Measurements from ENCODE around the gene HRAS. TPM values are rescaled to one million over a fixed set of nuclear protein-coding genes. Genes with fewer than 3 reads are reported as not detected.
"Not testable (repeated sequence)": the region's sequence is repeated elsewhere in the genome, so short reads cannot be mapped to it uniquely, and the experiment has no call there.

HRAS gene
- 27.0 TPM for total RNA-seq

DNA sequence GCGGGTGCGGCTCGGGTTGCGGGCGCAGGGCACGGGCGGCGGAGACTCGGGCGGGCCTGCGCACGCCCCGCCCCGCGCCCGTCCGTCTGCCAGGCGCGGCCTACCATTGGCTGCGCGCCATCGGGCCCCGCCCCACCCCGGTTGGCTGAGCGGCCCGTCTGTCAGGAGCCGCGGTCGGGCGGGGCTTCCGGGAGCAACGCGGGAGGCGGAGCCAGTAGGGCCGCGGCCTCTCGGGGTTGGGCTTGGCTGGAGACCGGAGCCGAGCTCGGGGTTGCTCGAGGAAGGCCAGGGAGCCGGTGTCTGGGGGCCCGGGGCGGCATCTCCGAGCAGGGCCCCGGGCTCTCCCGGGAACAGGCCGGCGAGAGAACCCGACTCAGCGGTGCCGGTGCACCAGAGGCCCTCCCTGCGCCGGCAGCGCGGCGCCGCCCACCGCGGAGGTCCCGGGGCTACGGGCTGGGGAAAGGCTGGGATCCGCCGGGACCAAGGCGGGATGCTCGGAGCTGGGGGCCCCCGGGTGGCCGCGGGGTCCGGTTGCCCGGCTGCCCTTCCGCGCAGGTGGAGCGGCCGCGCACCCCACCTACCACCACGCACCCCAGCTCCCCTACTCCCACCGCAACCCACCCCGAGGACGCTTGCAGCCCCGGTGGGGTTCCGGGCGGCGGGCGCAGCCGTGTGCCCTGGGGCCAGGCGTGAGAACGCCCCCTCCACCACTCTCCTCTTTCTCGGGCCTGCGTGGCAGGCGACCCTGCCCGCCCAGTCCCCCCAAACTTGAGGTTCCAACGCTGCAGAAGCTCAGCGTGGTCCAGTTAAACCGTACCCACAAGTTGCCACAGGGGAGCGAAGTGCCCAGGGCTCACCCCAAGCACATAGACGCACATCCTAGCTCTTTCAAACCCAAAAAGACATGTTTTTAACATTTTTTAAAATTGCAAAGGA lies at the start of gene HRAS:
Gene HRAS, minus strand, starts transcription at position 58 of the 936 bp plus-strand sequence.
- DNase-seq: peak; percentile 93

- DNase-seq: no peak
Measured at GRCh38 chr11:584287-584686, 48.9 kb upstream of the HRAS start.

GRCh38 chr11:581752-582151 lies 46.4 kb upstream of the HRAS start:
- DNase-seq: peak; percentile 38

DNA sequence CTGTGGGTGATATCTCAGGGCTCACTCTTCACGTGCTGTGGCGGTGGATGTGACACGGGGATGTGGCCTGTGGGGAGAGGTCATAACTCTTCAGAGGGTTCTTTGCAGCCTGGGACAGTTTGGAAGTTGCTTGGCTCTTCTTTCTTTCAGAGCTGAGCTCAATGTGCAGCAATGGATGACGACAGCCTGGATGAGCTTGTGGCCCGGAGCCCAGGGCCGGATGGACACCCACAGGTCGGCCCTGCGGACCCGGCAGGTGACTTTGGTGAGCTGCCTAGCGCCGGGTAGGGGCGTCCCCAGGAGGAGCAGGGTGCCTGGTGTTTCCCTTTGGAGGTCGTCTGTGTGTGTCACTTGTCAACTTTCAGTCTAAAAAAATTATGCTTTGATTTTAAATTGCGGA lies 46.0 kb upstream of the HRAS start:
- DNase-seq: no peak

DNA sequence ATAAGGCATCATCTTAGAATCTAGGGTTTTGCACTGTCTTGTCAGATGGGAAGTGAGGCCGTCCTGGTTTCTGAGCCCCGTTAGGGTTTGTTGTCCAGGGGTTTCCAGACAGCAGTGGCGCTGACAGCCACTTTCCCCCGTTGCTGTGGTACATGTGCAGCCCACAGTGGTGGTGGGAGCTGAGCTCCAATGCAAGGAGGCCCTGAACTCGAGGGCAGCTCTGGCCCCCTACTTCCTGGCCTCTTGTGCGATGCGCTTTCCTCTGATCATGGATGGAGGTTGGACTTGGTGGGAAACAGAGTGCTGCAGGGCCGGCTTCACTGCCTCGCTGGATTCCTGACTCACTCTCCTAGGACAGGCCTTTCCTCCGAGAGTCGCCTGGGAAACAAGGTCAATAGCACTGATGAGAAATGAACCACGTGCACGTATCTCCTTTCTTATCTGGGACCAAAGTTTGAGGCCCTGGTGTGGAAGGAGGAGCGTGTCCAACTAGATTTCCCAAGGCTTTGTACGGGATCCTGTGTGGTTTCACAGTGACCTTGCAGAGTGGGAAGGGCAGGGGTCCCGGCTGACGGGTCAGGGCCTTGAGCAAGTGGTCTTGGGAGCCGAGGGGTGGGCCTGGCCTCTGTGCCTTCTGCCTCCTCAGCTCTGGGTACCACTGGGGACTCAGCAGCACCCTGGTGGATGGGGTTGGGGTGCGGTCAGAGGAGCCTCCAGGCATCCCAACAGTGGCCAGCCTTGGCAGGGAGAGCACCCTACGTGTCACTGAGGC lies 44.6 kb upstream of the HRAS start:
- DNase-seq: no peak

DNA sequence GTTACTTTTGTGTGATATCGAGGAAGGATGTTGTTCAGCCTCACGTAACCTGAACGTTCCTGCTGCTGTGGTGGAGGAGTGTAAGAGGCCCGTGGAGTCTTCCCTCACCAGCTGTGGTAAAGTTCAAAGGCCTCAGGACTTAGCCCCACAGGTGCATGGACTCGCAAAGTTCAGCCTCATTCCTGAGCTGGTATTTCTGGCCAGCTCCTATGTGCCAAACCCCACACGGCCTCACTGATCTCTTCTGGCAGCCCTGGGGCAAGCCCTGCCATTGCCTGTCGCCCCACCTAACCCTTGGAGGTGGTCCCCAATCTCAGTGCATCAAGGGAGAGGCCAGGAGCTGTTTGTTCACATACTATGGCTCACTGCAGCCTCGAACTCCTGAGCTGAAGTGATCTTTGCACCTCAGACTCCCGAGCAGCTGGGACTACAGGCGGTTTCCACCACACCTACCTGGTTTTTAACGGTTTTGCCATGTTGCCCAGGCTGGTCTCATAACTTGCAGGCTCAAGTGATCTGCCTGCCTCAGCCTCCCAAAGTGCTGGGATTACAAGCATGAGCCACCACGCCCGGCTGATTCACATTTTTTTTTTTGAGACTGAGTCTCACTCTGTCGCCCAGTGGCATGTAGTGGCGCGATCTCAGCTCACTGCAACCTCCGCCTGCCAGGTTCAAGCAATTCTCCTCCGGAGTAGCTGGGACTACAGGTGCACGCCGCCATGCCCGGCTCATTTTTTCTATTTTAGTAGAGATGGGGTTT lies 43.1 kb upstream of the HRAS start:
- DNase-seq: no peak

DNA sequence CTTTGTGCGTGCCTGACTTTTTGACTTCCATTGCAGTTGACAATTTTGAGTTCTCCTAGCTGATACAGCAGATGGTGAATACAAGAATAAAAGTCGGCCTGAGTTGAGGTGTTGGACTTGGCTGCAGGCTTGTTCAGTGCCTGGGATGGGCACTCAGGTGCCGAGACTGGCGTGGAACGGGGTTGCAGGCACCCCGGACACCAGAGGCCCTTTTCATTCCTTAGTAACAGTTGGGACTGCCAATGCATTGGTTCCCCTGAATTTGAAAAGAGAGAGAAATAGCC lies 42.2 kb upstream of the HRAS start:
- no peak for DNase-seq

GRCh38 chr11:576811-577610 lies 41.6 kb upstream of the HRAS start:
- no peak for DNase-seq

GRCh38 chr11:575996-576768 lies 40.8 kb upstream of the HRAS start, which contains the start of gene PHRF1:
Gene PHRF1, plus strand, starts transcription at chr11:576470. Its CDS starts 5,043 bp downstream, at chr11:581513.
- DNase-seq: peak; percentile 93

DNA sequence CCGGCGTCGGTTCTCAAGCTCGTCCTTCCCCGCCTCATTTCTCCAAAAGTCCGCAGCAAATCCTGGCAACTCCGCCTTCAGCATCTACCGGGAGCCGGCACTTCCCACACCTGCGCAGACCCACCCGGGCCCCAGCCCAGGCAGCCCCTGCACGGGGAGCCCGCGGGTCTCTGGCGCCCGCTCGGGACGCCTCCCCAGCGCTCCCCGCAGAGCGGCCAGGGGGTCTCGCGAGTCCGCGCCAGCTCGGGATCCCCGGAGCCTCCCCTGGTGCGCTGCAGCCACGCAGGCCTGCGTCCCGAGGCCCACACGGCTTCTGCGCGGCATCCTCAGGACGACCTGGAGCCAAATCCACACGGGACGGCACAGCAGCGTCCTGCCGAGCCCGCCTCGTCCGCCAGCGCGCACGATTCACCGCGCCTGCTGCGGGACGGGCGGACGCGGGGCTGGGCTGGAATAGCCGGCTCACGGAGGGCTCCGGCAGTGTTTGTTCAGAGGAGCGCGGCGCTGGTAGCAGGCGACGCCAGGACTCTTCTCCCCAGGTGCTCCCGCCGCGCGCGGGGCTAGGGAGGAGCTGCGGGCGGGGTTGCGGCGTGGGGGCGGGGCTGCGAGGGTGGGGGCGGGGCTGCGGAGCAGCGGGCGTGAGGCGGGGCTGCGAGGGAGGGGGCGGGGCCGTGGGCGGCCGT lies 40.1 kb upstream of the HRAS start:
- DNase-seq: no peak

DNA sequence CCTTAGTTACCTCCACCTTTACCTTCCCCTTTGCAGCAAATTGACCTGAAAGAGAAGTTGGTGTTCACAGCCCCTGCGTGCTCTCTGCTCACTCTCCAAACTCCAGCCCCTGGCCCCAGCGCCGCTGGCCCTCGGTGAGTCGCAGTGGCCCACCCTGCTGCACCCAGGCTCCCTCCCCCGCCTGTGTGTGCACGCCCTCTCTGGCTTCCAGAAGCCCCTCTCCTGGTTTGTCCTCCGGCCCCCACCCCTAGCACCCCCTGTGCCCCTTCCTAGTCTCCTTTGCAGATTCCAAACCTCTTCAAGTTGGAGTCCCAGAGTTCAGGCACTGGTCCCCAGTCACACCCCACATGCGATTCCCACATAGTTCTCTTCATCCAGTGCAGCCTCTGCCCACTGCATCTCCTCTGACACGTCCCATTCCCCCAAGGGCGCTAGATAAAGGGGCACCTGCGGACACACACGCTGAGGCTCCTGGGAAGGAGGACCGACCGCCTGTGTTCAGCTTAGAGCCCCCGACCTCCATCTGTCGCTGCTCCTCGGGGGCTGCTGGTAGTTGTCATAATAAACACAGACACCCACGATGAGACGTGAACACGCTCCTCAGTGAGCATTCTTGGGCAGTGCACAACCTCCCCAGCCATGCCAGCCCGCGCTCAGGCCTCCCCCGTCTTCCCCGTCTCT lies 39.4 kb upstream of the HRAS start:
- DNase-seq: no peak

- not testable (repeated sequence) for DNase-seq
Measured at GRCh38 chr11:574031-574570, 38.7 kb upstream of the HRAS start.

GRCh38 chr11:573146-573759 lies 37.9 kb upstream of the HRAS start:
- no peak for DNase-seq

DNA sequence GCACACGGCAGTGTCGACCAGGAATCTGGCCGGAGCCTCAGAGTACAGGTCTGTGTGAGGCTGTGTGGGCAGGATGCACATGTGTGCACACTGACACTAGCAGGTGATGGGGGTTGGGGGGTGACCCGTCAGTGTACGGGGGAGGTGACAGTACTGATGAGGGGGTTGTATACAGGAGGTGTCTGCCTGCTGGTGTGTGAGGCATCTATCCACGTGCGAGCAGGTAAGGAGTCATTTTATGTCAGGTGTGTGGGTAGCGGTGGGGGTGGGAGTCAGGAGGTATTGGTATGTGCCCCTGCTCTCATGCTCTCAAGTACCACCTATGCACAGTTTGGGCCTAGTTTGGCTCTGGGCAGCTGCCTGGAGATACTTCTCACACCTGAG lies 36.4 kb upstream of the HRAS start:
- DNase-seq: no peak

- DNase-seq: no peak
Measured at GRCh38 chr11:569158-569885, 33.9 kb upstream of the HRAS start.

GRCh38 chr11:568306-569157 lies 33.2 kb upstream of the HRAS start:
- DNase-seq: peak; percentile 88

DNA sequence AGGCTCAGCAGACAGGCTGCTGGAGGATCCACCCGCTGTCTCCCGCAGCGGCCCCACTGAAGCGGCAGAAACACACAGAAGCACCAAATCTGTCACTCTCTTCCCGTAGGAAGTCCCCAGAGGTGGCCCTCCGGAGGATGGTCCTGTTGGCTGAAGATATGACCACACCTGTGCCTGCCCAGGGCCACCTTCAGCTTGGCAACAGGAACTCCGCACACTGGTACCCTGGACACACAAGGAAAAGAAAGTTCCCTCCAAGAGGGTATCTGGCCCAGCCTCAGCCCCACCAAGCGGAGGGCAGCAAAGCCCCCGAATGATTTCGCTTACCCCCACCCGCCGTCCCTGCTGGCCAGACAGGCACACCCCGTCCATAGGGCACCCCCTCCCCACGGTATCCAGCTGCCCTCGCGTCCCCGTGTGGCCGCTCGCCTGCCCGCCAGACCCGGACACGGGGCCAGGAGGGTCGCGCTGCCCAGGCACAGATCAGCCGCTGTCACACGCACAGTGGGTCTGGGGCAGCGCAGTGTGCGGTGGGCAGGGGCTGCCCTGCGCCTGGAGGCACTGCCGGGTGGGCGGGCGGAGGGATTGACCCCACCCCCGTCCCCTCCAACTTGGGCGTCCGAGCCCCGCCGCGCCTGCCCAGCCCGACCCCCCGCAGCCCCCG lies 32.4 kb upstream of the HRAS start:
- no peak for DNase-seq

Measured in occipital lobe (tissue), 2 donors.